Thyroid gland (tissue), 4 donors: ENCODE data around the gene CIRBP. TPM values are rescaled to one million over a fixed set of nuclear protein-coding genes. Genes with fewer than 3 reads are reported as not detected.

Source experiments
- DNase-seq, 2 donors: peaks; one replicate each; pipeline ENCODE4 v3.0.0-alpha.2; 2019
- H3K27ac ChIP-seq, 3 donors: fragments of 200-600 bp; sonication (generic); 1 replicate in 2 of 3; 2 replicates in 1 of 3; pipeline ENCODE4 v1.5.1; 2016 to 2019; ENCODE audit warnings: mild to moderate bottlenecking in 1 of 3, moderate library complexity in 1 of 3
- H3K27me3 ChIP-seq: fragments of 200-600 bp; sonication (generic); one replicate; pipeline ENCODE4 v1.5.1; 2019
- H3K36me3 ChIP-seq, 2 donors: fragments of 200-600 bp; sonication (generic); one replicate each; pipeline ENCODE4 v1.5.1; 2016 to 2019
- H3K4me1 ChIP-seq, 2 donors: fragments of 200-600 bp; sonication (generic); one replicate each; pipeline ENCODE4 v1.5.1; 2017 to 2019
- H3K4me3 ChIP-seq, 3 donors: fragments of 200-600 bp; sonication (generic); replicated peaks in 1 of 3; 1 replicate in 2 of 3; 2 replicates in 1 of 3; pipeline ENCODE4 v1.5.1; 2016; ENCODE audit warnings: mild to moderate bottlenecking in 1 of 3
- H3K9me3 ChIP-seq: fragments of 200-600 bp; sonication (generic); one replicate; pipeline ENCODE4 v1.5.1; 2017
- CTCF ChIP-seq, 6 experiments: fragments of 200-600 bp in 3 of 6; fragments of 450-650 bp in 3 of 6; sonication (generic) in 3 of 6; IDR thresholded peaks; one replicate each; pipeline ENCODE4 v1.5.1; 2016 to 2019; ENCODE audit warnings: antibody characterized with exemption in 6 of 6, mild to moderate bottlenecking in 2 of 6, inconsistent platforms in 1 of 6, moderate library complexity in 1 of 6
- POLR2A ChIP-seq, 2 donors: fragments of 450-650 bp; IDR thresholded peaks; one replicate each; pipeline ENCODE4 v1.6.1; 2017; ENCODE audit warnings: antibody characterized with exemption in 2 of 2, mild to moderate bottlenecking in 2 of 2, moderate library complexity in 1 of 2
- WGBS, 2 donors: methylation state at CpG; one replicate each; pipeline ENCODE4 v1.1.5; 2017; 5-methylcytosine and 5-hydroxymethylcytosine counted together
- intact Hi-C: fragments of 100-400 bp; cut with DNase I; formaldehyde crosslinking; loops from one replicate; pipeline ENCODE4 v1.15.1; 2023
- total RNA-seq, 4 donors: library from RNA; depleted of rRNA; stranded (reverse); fragments of >200 nt; gene quantifications; one replicate each; pipeline ENCODE4 v1.2.3, GENCODE V29; 2016

CIRBP gene
- total RNA-seq, 4 donors from 2014 or later = 679 to 1,194 (median 893) TPM

- intact Hi-C loops = no loop called here
- Histone ChIP-seq H3K4me1 (peaks cover 0 to 22% of the 10 kb centered on the region in 2 donors), H3K36me3 (no peaks in the 10 kb centered on the region), H3K27me3 (peaks cover 20% of the 10 kb centered on the region), H3K27ac (no peak overlapping the region), H3K9me3 (no peaks in the 10 kb centered on the region), H3K4me3 (no peak overlapping the region)
- WGBS, 2 donors = 20 to 24% methylated on average over 9 to 36 of the region's 61 CpGs
- peak; percentile 13 to 15 for DNase-seq
- no peak for TF ChIP-seq CTCF (IDR thresholded peaks at IDR 0.05)
- TF ChIP-seq POLR2A (IDR thresholded peaks at IDR 0.05) = no peak
These were observed 43.9 kb downstream of the CIRBP start for GRCh38 chr19:1312767-1313694.

- TF ChIP-seq POLR2A (IDR thresholded peaks at IDR 0.05) (no peak), CTCF (IDR thresholded peaks at IDR 0.05) (no peak)
These were observed 44.8 kb downstream of the CIRBP start for GRCh38 chr19:1313695-1314613.

GRCh38 chr19:1315470-1316166 lies 46.5 kb downstream of the CIRBP start:
- Histone ChIP-seq H3K27me3 (peaks cover 20% of the 10 kb centered on the region), H3K27ac (no peak overlapping the region), H3K4me1 (peaks cover 0 to 22% of the 10 kb centered on the region in 2 donors), H3K36me3 (no peaks in the 10 kb centered on the region), H3K9me3 (no peaks in the 10 kb centered on the region), H3K4me3 (no peak overlapping the region)
- WGBS, 2 donors = 24% methylated on average over 8 to 26 of the region's 58 CpGs
- peak; percentile 19 to 27 for DNase-seq
- TF ChIP-seq CTCF (IDR thresholded peaks at IDR 0.05) = peak in 3 of 6 experiments; percentile 28 to 49 (median 35)
- no peak for TF ChIP-seq POLR2A (IDR thresholded peaks at IDR 0.05)
- intact Hi-C loops = no loop called here

More at GRCh38 chr19:1313695-1314613, 44.8 kb downstream of the CIRBP start:
- Histone ChIP-seq H3K4me1 (peaks cover 0 to 22% of the 10 kb centered on the region in 2 donors), H3K4me3 (no peak overlapping the region), H3K9me3 (no peaks in the 10 kb centered on the region), H3K27ac (no peak overlapping the region), H3K27me3 (peaks cover 20% of the 10 kb centered on the region), H3K36me3 (no peaks in the 10 kb centered on the region)
- intact Hi-C loops = no loop called here
- WGBS, 2 donors = 63 to 73% methylated on average over 24 to 31 of the region's 32 CpGs
- no peak for DNase-seq

- DNase-seq = no peak
- whole genome bisulfite sequencing, 2 donors = 77 to 84% methylated on average over 6 to 13 of the region's 13 CpGs
- peaks cover 0 to 22% of the 10 kb centered on the region in 2 donors for H3K4me1 ChIP-seq
- TF ChIP-seq POLR2A (IDR thresholded peaks at IDR 0.05) = no peak
- no peak for TF ChIP-seq CTCF (IDR thresholded peaks at IDR 0.05)
- no peaks in the 10 kb centered on the region for H3K36me3 ChIP-seq
- no peaks in the 10 kb centered on the region for H3K9me3 ChIP-seq
- peaks cover 20% of the 10 kb centered on the region for H3K27me3 ChIP-seq
- no peak overlapping the region for H3K4me3 ChIP-seq
- intact Hi-C loops = no loop called here
- H3K27ac ChIP-seq = no peak overlapping the region
These were observed 47.3 kb downstream of the CIRBP start for GRCh38 chr19:1316466-1316865.
